WTC11 (cell line): ENCODE data around the gene TAS2R9. TPM values are rescaled to one million over a fixed set of nuclear protein-coding genes. Genes with fewer than 3 reads are reported as not detected.

Experiments
- ATAC-seq: fragments of 200-7000 bp; cut with Tn5 transposase; 2 replicates; pipeline ENCODE4 v1.10.0; 2021; ENCODE audit warnings: mild to moderate bottlenecking, moderate library complexity
- CTCF ChIA-PET: fragments of 300-600 bp; sonication (Branson Sonifier 250); formaldehyde crosslinking; loops from one replicate; lab custom pipeline; 2021; ENCODE audit warnings: antibody characterized with exemption; lab: Charles Lee
- POLR2A ChIA-PET: fragments of 350-600 bp; sonication (Branson Sonifier 250); formaldehyde crosslinking; loops from one replicate; lab custom pipeline; 2021; ENCODE audit warnings: antibody characterized with exemption; lab: Charles Lee
- DNase-seq: peaks from one replicate; pipeline ENCODE4 v3.0.0; 2021; ENCODE audit warnings: low spot score
- H3K27ac Mint-ChIP-seq: 2 replicates; pipeline ENCODE4 v1.8.0; 2021; ENCODE audit warnings: mixed read lengths
- H3K27me3 Mint-ChIP-seq: 2 replicates; pipeline ENCODE4 v1.8.0; 2021; ENCODE audit warnings: low read depth, mild to moderate bottlenecking, moderate library complexity, mixed read lengths
- H3K36me3 Mint-ChIP-seq: 2 replicates; pipeline ENCODE4 v1.8.0; 2021; ENCODE audit warnings: mixed read lengths
- H3K4me1 Mint-ChIP-seq: 2 replicates; pipeline ENCODE4 v1.8.0; 2022; ENCODE audit warnings: mixed read lengths
- H3K4me3 Mint-ChIP-seq: 2 replicates; pipeline ENCODE4 v1.8.0; 2021; ENCODE audit warnings: mild to moderate bottlenecking, moderate library complexity, mixed read lengths
- H3K9me3 Mint-ChIP-seq: 2 replicates; pipeline ENCODE4 v1.8.0; 2021; ENCODE audit warnings: mixed read lengths
- EMX1 ChIP-seq: fragments of 250-450 bp; sonication (Bioruptor Pico); IDR thresholded peaks from 2 replicates; pipeline ENCODE4 v1.8.0; 2021; ENCODE audit warnings: mild to moderate bottlenecking
- FOXP1 ChIP-seq: sonication (generic); formaldehyde crosslinking; IDR thresholded peaks from 2 replicates; pipeline ENCODE4 v1.8.0; 2022; ENCODE audit warnings: missing genetic modification reagents, mild to moderate bottlenecking, moderate library complexity, borderline replicate concordance
- GTF2I ChIP-seq: fragments of 250-450 bp; sonication (Bioruptor Pico); conservative IDR thresholded peaks from 2 replicates; pipeline ENCODE4 v1.4.0; 2021; ENCODE audit warnings: mild to moderate bottlenecking
- JAZF1 ChIP-seq: fragments of 250-450 bp; sonication (Bioruptor Pico); IDR thresholded peaks from 2 replicates; pipeline ENCODE4 v1.9.0; 2021; ENCODE audit warnings: moderate library complexity, mild to moderate bottlenecking, inconsistent platforms
- KAT7 ChIP-seq: sonication (generic); formaldehyde crosslinking; IDR thresholded peaks from 2 replicates; pipeline ENCODE4 v1.8.1; 2023; ENCODE audit warnings: missing genetic modification reagents, mild to moderate bottlenecking, borderline replicate concordance
- MYBL2 ChIP-seq: sonication (generic); formaldehyde crosslinking; IDR thresholded peaks from 2 replicates; pipeline ENCODE4 v1.8.1; 2023; ENCODE audit warnings: mild to moderate bottlenecking, moderate library complexity, missing genetic modification reagents
- NFATC4 ChIP-seq: fragments of 250-450 bp; sonication (Bioruptor Pico); IDR thresholded peaks from 2 replicates; pipeline ENCODE4 v1.9.0; 2021; ENCODE audit warnings: mild to moderate bottlenecking
- NFE2L1 ChIP-seq: sonication (generic); formaldehyde crosslinking; IDR thresholded peaks from 2 replicates; pipeline ENCODE4 v1.8.1; 2023; ENCODE audit warnings: missing genetic modification reagents
- RELA ChIP-seq: sonication (generic); formaldehyde crosslinking; IDR thresholded peaks from 2 replicates; pipeline ENCODE4 v1.8.1; 2022; ENCODE audit warnings: missing genetic modification reagents, mild to moderate bottlenecking, borderline replicate concordance
- SP1 ChIP-seq: sonication (generic); formaldehyde crosslinking; conservative IDR thresholded peaks from 2 replicates; pipeline ENCODE4 v1.8.1; 2022; ENCODE audit warnings: missing genetic modification reagents
- ZNF232 ChIP-seq: sonication (generic); formaldehyde crosslinking; IDR thresholded peaks from 2 replicates; pipeline ENCODE4 v1.8.0; 2022; ENCODE audit warnings: mild to moderate bottlenecking, missing genetic modification reagents
- ZNF396 ChIP-seq: fragments of 250-450 bp; sonication (Bioruptor Pico); IDR thresholded peaks from 2 replicates; pipeline ENCODE4 v1.8.0; 2021; ENCODE audit warnings: mild to moderate bottlenecking, moderate library complexity, borderline replicate concordance
- ZNF416 ChIP-seq: fragments of 250-450 bp; sonication (Bioruptor Pico); IDR thresholded peaks from 2 replicates; pipeline ENCODE4 v1.9.0; 2021; ENCODE audit warnings: mild to moderate bottlenecking, inconsistent platforms
- total RNA-seq: library from RNA; stranded (reverse); gene quantifications from 3 replicates; pipeline ENCODE4 v1.2.3, GENCODE V29; 2021
- TF ChIP-seq, protein P1 (sequence below): sonication (generic); formaldehyde crosslinking; IDR thresholded peaks from 2 replicates; pipeline ENCODE4 v1.8.1; 2023; ENCODE audit warnings: mild to moderate bottlenecking, missing genetic modification reagents, moderate library complexity
- TF ChIP-seq, protein P2 (sequence below): sonication (generic); formaldehyde crosslinking; IDR thresholded peaks from 2 replicates; pipeline ENCODE4 v1.8.1; 2022; ENCODE audit warnings: missing genetic modification reagents, borderline replicate concordance
- TF ChIP-seq, protein P3 (sequence below): fragments of 250-450 bp; sonication (Bioruptor Pico); IDR thresholded peaks from 2 replicates; pipeline ENCODE4 v1.9.0; 2021; ENCODE audit warnings: mild to moderate bottlenecking
- TF ChIP-seq, protein P4 (sequence below): sonication (generic); formaldehyde crosslinking; IDR thresholded peaks from 2 replicates; pipeline ENCODE4 v1.8.1; 2023; ENCODE audit warnings: mild to moderate bottlenecking, missing genetic modification reagents
- TF ChIP-seq, protein P5 (sequence below): fragments of 250-450 bp; sonication (Bioruptor Pico); IDR thresholded peaks from 2 replicates; pipeline ENCODE4 v1.9.0; 2021; ENCODE audit warnings: mild to moderate bottlenecking
- TF ChIP-seq, protein P6 (sequence below): fragments of 250-450 bp; sonication (Bioruptor Pico); IDR thresholded peaks from 2 replicates; pipeline ENCODE4 v2.1.2; 2022; ENCODE audit warnings: mild to moderate bottlenecking, moderate library complexity
- TF ChIP-seq, protein P7 (sequence below): fragments of 250-450 bp; sonication (Bioruptor Pico); conservative IDR thresholded peaks from 2 replicates; pipeline ENCODE4 v1.9.0; 2021; ENCODE audit warnings: mild to moderate bottlenecking
- TF ChIP-seq, protein P8 (sequence below): sonication (generic); formaldehyde crosslinking; conservative IDR thresholded peaks from 2 replicates; pipeline ENCODE4 v1.8.1; 2022; ENCODE audit warnings: mild to moderate bottlenecking, missing genetic modification reagents

The TAS2R9 gene
- total RNA-seq, 1 experiment from 2014 or later: not detected

DNA sequence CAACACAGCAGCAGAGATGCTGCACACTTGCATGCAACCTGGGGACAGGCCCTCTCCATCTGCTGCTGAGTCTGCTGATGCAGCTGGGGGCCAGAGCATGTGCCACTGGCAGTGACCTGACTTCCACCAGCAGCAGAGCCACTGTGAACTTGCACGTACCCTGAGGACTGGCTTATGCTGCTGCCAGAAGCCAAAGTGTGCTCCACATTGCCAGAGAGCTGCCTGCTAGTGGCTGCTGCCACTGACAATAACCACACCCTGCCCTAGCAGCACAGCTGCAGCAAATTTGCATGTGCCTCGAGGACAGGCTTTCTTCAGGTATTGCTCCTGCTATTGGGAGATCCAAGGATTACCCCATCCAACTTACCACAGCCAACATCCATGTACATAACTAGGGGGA lies 43.8 kb upstream of the TAS2R9 start:
- ChIA-PET CTCF (interaction anchor here (1.6 kb wide), 1 partner anchor 346 kb away, joined by 3 read pairs; no protein-coding TSS in a partner anchor), POLR2A (no interaction called here)
- H3K27ac Mint-ChIP-seq: no peak overlapping the region
- peaks cover 42% of the 10 kb centered on the region for H3K36me3 Mint-ChIP-seq
- no peaks in the 10 kb centered on the region for H3K4me1 Mint-ChIP-seq
- H3K27me3 Mint-ChIP-seq: peaks cover 4% of the 10 kb centered on the region; the same call in 1 of the 2 replicates
- H3K4me3 Mint-ChIP-seq: no peak overlapping the region
- no peak for DNase-seq
- TF ChIP-seq SP1 (CRISPR knock-in tag) (no peak), MYBL2 (CRISPR knock-in tag) (no peak), JAZF1 (CRISPR knock-in tag) (no peak), ZNF396 (CRISPR knock-in tag) (no peak), ZNF232 (CRISPR knock-in tag) (no peak), GTF2I (no peak), KAT7 (CRISPR knock-in tag) (no peak), EMX1 (no peak)
- TF ChIP-seq, protein P1, sequence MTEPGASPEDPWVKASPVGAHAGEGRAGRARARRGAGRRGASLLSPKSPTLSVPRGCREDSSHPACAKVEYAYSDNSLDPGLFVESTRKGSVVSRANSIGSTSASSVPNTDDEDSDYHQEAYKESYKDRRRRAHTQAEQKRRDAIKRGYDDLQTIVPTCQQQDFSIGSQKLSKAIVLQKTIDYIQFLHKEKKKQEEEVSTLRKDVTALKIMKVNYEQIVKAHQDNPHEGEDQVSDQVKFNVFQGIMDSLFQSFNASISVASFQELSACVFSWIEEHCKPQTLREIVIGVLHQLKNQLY (CRISPR knock-in tag): no peak
- TF ChIP-seq, protein P2, sequence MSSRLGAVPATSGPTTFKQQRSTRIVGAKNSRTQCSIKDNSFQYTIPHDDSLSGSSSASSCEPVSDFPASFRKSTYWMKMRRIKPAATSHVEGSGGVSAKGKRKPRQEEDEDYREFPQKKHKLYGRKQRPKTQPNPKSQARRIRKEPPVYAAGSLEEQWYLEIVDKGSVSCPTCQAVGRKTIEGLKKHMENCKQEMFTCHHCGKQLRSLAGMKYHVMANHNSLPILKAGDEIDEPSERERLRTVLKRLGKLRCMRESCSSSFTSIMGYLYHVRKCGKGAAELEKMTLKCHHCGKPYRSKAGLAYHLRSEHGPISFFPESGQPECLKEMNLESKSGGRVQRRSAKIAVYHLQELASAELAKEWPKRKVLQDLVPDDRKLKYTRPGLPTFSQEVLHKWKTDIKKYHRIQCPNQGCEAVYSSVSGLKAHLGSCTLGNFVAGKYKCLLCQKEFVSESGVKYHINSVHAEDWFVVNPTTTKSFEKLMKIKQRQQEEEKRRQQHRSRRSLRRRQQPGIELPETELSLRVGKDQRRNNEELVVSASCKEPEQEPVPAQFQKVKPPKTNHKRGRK (CRISPR knock-in tag): no peak
- TF ChIP-seq, protein P3, sequence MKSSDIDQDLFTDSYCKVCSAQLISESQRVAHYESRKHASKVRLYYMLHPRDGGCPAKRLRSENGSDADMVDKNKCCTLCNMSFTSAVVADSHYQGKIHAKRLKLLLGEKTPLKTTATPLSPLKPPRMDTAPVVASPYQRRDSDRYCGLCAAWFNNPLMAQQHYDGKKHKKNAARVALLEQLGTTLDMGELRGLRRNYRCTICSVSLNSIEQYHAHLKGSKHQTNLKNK: no peak
- TF ChIP-seq, protein P4, sequence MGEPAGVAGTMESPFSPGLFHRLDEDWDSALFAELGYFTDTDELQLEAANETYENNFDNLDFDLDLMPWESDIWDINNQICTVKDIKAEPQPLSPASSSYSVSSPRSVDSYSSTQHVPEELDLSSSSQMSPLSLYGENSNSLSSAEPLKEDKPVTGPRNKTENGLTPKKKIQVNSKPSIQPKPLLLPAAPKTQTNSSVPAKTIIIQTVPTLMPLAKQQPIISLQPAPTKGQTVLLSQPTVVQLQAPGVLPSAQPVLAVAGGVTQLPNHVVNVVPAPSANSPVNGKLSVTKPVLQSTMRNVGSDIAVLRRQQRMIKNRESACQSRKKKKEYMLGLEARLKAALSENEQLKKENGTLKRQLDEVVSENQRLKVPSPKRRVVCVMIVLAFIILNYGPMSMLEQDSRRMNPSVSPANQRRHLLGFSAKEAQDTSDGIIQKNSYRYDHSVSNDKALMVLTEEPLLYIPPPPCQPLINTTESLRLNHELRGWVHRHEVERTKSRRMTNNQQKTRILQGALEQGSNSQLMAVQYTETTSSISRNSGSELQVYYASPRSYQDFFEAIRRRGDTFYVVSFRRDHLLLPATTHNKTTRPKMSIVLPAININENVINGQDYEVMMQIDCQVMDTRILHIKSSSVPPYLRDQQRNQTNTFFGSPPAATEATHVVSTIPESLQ (CRISPR knock-in tag): no peak
- TF ChIP-seq, protein P5, sequence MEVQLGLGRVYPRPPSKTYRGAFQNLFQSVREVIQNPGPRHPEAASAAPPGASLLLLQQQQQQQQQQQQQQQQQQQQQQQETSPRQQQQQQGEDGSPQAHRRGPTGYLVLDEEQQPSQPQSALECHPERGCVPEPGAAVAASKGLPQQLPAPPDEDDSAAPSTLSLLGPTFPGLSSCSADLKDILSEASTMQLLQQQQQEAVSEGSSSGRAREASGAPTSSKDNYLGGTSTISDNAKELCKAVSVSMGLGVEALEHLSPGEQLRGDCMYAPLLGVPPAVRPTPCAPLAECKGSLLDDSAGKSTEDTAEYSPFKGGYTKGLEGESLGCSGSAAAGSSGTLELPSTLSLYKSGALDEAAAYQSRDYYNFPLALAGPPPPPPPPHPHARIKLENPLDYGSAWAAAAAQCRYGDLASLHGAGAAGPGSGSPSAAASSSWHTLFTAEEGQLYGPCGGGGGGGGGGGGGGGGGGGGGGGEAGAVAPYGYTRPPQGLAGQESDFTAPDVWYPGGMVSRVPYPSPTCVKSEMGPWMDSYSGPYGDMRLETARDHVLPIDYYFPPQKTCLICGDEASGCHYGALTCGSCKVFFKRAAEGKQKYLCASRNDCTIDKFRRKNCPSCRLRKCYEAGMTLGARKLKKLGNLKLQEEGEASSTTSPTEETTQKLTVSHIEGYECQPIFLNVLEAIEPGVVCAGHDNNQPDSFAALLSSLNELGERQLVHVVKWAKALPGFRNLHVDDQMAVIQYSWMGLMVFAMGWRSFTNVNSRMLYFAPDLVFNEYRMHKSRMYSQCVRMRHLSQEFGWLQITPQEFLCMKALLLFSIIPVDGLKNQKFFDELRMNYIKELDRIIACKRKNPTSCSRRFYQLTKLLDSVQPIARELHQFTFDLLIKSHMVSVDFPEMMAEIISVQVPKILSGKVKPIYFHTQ (CRISPR knock-in tag): no peak
- TF ChIP-seq, protein P6, sequence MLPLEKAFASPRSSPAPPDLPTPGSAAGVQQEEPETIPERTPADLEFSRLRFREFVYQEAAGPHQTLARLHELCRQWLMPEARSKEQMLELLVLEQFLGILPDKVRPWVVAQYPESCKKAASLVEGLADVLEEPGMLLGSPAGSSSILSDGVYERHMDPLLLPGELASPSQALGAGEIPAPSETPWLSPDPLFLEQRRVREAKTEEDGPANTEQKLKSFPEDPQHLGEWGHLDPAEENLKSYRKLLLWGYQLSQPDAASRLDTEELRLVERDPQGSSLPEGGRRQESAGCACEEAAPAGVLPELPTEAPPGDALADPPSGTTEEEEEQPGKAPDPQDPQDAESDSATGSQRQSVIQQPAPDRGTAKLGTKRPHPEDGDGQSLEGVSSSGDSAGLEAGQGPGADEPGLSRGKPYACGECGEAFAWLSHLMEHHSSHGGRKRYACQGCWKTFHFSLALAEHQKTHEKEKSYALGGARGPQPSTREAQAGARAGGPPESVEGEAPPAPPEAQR (CRISPR knock-in tag): no peak
- peaks cover 37% of the 10 kb centered on the region for H3K9me3 Mint-ChIP-seq
- ATAC-seq: no peak

DNA sequence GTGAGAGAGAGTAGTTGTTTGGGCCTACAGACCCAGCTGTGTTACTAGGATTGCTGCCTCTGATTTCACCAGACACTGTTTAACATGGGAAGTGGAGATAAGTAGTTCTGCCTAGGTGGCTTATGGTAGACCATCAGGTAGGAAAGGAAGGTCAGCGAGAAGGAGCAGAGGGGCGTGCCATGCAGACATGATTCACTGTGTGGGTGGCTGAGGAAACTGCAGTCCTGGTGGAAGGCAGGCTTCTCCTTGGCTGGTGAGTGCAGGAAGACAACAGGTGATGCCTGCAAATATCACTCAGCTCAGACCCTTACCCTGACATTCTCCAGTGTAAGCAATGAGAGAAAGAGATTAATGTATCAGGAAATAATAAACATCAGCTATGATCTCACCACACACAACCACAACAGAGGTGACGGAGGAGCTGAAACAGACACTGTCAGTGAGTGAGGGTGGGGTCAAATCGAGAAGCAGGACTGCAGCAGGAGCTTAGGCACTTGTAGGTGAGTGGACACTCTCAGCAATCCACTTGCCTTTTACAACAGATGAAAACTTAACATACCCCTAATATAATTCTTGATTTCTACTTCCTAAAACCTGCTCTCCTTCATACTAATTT lies 41.4 kb upstream of the TAS2R9 start:
- Mint-ChIP-seq H3K9me3 (peaks cover 12% of the 10 kb centered on the region), H3K4me1 (no peaks in the 10 kb centered on the region), H3K4me3 (no peak overlapping the region), H3K27me3 (peaks cover 4% of the 10 kb centered on the region; the same call in 1 of the 2 replicates), H3K27ac (no peak overlapping the region), H3K36me3 (peaks cover 23% of the 10 kb centered on the region)
- ChIA-PET CTCF (no interaction called here), POLR2A (no interaction called here)
- ATAC-seq (no peak), DNase-seq (no peak)
- TF ChIP-seq ZNF396 (CRISPR knock-in tag): no peak
- TF ChIP-seq NFE2L1 (CRISPR knock-in tag): no peak
- TF ChIP-seq, protein P7, sequence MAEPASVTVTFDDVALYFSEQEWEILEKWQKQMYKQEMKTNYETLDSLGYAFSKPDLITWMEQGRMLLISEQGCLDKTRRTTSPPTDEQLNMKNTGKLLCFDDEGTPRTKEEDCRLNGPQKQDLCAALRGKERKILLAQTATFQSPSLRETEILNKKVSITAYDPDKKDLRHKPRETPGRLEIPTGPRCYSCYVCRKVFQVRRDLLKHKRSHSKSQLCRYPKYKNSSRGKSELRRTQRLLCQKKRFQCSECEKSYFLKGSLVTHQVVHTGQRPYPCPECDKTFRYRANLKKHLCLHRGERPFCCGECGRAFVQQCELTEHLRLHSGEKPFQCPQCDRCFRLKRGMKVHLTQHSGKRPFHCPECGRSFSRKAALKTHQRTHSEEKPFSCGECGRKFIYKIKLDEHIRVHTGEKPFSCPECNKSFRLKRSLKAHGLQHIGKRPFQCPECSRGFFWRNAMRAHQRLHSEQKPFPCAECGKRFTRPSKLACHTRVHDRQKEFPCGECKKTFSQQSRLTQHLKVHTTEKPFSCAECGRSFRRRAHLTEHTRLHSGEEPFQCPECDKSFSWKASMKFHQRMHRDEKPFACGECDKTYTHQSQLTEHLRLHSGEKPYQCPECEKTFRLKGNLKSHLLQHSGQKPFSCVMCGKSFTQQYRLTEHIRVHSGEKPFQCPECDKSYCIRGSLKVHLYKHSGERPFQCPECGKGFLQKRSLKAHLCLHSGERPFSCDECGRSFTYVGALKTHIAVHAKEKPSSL (CRISPR knock-in tag): no peak
- TF ChIP-seq, protein P8, sequence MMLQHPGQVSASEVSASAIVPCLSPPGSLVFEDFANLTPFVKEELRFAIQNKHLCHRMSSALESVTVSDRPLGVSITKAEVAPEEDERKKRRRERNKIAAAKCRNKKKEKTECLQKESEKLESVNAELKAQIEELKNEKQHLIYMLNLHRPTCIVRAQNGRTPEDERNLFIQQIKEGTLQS (CRISPR knock-in tag): no peak
- TF ChIP-seq RELA (CRISPR knock-in tag): no peak
- no peak for TF ChIP-seq ZNF416 (CRISPR knock-in tag)
- TF ChIP-seq NFATC4: no peak
- TF ChIP-seq, protein P4 (CRISPR knock-in tag): no peak
- no peak for TF ChIP-seq FOXP1 (CRISPR knock-in tag)
- no peak for TF ChIP-seq ZNF232 (CRISPR knock-in tag)
- TF ChIP-seq SP1 (CRISPR knock-in tag): no peak
